ENCODE results near the gene PLSCR2. TPM values are rescaled to one million over a fixed set of nuclear protein-coding genes. Genes with fewer than 3 reads are reported as not detected.
A peak's percentile ranks its signal among the peaks of the same experiment; 100 is the strongest.

The PLSCR2 gene
- total and polyA plus RNA-seq, 4 donors, result 0.25 TPM; not detected in 3

DNA sequence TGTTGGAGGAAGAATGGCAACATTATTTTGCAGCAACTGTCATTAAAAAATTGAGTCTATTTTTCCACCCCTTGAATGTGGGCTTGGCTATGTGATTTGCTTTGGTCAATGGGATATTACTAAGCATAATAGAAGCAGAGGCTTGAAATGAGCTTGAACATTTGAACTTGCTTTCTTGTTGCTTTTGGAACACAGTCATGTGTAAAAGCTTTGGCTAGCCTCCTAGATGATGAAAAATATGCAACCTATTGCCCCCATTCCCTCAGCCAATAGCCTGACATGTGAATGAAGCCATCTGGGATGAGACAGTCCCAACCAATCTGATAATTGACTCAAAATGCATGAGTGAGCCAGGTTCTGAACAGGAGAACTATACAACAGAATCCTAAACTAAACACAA, 78.4 kb downstream of the PLSCR2 start:
- no peak overlapping the region for H3K4me3 ChIP-seq (ENCODE audit: low read depth in 1 of 3, low read length in 3 of 3)
- H3K27me3 ChIP-seq (ENCODE audit: control insufficient read depth in 4 of 4, insufficient read depth in 4 of 4, low read length in 3 of 4), result no peaks in the 10 kb centered on the region
- H3K4me1 ChIP-seq (ENCODE audit: control insufficient read depth in 4 of 4, insufficient read depth in 4 of 4, low read length in 3 of 4), result no peaks in the 10 kb centered on the region
- H3K9me3 ChIP-seq (ENCODE audit: control insufficient read depth in 4 of 4, low read length in 3 of 4), result no peaks in the 10 kb centered on the region
- no peak overlapping the region for H3K27ac ChIP-seq (ENCODE audit: low read depth in 1 of 2, low read length in 2 of 2)
- H3K9ac ChIP-seq (ENCODE audit: low read depth in 1 of 2, low read length in 2 of 2), result no peak overlapping the region
- no peak for DNase-seq (ENCODE audit: low spot score)
- H3K36me3 ChIP-seq (ENCODE audit: control insufficient read depth in 4 of 4, insufficient read depth in 3 of 4, low read depth in 1 of 4, low read length in 3 of 4), result no peaks in the 10 kb centered on the region
- TF ChIP-seq, protein P1, sequence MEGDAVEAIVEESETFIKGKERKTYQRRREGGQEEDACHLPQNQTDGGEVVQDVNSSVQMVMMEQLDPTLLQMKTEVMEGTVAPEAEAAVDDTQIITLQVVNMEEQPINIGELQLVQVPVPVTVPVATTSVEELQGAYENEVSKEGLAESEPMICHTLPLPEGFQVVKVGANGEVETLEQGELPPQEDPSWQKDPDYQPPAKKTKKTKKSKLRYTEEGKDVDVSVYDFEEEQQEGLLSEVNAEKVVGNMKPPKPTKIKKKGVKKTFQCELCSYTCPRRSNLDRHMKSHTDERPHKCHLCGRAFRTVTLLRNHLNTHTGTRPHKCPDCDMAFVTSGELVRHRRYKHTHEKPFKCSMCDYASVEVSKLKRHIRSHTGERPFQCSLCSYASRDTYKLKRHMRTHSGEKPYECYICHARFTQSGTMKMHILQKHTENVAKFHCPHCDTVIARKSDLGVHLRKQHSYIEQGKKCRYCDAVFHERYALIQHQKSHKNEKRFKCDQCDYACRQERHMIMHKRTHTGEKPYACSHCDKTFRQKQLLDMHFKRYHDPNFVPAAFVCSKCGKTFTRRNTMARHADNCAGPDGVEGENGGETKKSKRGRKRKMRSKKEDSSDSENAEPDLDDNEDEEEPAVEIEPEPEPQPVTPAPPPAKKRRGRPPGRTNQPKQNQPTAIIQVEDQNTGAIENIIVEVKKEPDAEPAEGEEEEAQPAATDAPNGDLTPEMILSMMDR (IDR thresholded peaks at IDR 0.05; ENCODE audit: low read depth, low read length, missing input control), result no peak
- TF ChIP-seq NR2F2 (IDR thresholded peaks at IDR 0.05), result peak; percentile 82
- TF ChIP-seq RXRA (IDR thresholded peaks at IDR 0.05), result peak in 1 of 2 donors; percentile 22
- TF ChIP-seq, protein P2, sequence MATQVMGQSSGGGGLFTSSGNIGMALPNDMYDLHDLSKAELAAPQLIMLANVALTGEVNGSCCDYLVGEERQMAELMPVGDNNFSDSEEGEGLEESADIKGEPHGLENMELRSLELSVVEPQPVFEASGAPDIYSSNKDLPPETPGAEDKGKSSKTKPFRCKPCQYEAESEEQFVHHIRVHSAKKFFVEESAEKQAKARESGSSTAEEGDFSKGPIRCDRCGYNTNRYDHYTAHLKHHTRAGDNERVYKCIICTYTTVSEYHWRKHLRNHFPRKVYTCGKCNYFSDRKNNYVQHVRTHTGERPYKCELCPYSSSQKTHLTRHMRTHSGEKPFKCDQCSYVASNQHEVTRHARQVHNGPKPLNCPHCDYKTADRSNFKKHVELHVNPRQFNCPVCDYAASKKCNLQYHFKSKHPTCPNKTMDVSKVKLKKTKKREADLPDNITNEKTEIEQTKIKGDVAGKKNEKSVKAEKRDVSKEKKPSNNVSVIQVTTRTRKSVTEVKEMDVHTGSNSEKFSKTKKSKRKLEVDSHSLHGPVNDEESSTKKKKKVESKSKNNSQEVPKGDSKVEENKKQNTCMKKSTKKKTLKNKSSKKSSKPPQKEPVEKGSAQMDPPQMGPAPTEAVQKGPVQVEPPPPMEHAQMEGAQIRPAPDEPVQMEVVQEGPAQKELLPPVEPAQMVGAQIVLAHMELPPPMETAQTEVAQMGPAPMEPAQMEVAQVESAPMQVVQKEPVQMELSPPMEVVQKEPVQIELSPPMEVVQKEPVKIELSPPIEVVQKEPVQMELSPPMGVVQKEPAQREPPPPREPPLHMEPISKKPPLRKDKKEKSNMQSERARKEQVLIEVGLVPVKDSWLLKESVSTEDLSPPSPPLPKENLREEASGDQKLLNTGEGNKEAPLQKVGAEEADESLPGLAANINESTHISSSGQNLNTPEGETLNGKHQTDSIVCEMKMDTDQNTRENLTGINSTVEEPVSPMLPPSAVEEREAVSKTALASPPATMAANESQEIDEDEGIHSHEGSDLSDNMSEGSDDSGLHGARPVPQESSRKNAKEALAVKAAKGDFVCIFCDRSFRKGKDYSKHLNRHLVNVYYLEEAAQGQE (IDR thresholded peaks at IDR 0.05), result no peak
- peak in 1 of 2 donors; percentile 4 for TF ChIP-seq RAD21 (IDR thresholded peaks at IDR 0.05)

DNA sequence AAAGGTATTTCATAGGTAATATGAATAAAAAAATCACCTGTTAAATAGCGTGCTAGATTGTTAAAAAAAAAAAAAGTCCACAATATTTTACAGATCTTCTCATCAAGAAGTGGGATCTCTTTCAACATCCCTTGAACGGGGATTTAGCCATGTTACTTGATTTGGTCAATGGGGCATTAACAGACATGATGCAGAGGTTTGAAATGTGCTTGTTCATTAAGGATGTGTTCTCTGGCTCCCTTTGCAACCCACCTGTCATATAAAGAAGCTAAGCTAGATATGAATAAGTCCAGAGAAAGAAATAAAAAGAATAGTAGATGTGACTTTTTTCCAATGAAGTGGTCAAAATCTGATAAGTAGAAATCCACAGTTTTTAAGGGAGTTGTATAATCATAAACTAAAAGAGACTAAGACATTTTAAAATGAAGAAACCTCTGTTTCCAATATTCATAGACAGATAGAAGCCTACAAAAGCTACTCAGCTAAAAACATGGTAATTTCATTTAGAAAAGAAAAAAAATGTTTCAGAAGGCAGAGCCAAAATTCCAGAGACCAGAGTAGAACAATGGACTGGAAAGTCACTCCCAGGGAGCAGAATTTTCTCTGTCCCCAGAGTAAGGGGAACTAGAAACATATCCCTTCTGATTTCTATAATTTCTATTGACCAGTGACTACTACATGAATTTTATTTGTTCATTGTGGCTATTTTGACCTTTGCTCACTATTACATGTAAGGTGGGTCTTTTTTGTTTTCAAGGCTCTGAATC, 79.2 kb downstream of the PLSCR2 start:
- Histone ChIP-seq H3K4me1 (ENCODE audit: control insufficient read depth in 4 of 4, insufficient read depth in 4 of 4, low read length in 3 of 4) (no peaks in the 10 kb centered on the region), H3K27me3 (ENCODE audit: control insufficient read depth in 4 of 4, insufficient read depth in 4 of 4, low read length in 3 of 4) (no peaks in the 10 kb centered on the region), H3K9me3 (ENCODE audit: control insufficient read depth in 4 of 4, low read length in 3 of 4) (no peaks in the 10 kb centered on the region), H3K4me3 (ENCODE audit: low read depth in 1 of 3, low read length in 3 of 3) (no peak overlapping the region), H3K36me3 (ENCODE audit: control insufficient read depth in 4 of 4, insufficient read depth in 3 of 4, low read depth in 1 of 4, low read length in 3 of 4) (no peaks in the 10 kb centered on the region), H3K9ac (ENCODE audit: low read depth in 1 of 2, low read length in 2 of 2) (no peak overlapping the region), H3K27ac (ENCODE audit: low read depth in 1 of 2, low read length in 2 of 2) (no peak overlapping the region)
- 80% methylated on average over 2 of the region's 2 CpGs for WGBS
- TF ChIP-seq EGR1 (IDR thresholded peaks at IDR 0.05; ENCODE audit: low read depth in 2 of 2) (no peak), RXRA (IDR thresholded peaks at IDR 0.05) (no peak), SP1 (IDR thresholded peaks at IDR 0.05) (no peak), HNF4A (conservative IDR thresholded peaks at IDR 0.05) (no peak), NR2F2 (IDR thresholded peaks at IDR 0.05) (no peak), RAD21 (IDR thresholded peaks at IDR 0.05) (no peak), FOXA2 (IDR thresholded peaks at IDR 0.05) (no peak), HNF4G (IDR thresholded peaks at IDR 0.05) (no peak), GABPA (IDR thresholded peaks at IDR 0.05 in 1 of 2, conservative IDR thresholded peaks at IDR 0.05 in 1 of 2) (no peak), YY1 (IDR thresholded peaks at IDR 0.05) (no peak)
- TF ChIP-seq, protein P1 (IDR thresholded peaks at IDR 0.05; ENCODE audit: low read depth, low read length, missing input control), result no peak
- TF ChIP-seq, protein P3, sequence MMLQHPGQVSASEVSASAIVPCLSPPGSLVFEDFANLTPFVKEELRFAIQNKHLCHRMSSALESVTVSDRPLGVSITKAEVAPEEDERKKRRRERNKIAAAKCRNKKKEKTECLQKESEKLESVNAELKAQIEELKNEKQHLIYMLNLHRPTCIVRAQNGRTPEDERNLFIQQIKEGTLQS (IDR thresholded peaks at IDR 0.05), result no peak
- TF ChIP-seq, protein P4, sequence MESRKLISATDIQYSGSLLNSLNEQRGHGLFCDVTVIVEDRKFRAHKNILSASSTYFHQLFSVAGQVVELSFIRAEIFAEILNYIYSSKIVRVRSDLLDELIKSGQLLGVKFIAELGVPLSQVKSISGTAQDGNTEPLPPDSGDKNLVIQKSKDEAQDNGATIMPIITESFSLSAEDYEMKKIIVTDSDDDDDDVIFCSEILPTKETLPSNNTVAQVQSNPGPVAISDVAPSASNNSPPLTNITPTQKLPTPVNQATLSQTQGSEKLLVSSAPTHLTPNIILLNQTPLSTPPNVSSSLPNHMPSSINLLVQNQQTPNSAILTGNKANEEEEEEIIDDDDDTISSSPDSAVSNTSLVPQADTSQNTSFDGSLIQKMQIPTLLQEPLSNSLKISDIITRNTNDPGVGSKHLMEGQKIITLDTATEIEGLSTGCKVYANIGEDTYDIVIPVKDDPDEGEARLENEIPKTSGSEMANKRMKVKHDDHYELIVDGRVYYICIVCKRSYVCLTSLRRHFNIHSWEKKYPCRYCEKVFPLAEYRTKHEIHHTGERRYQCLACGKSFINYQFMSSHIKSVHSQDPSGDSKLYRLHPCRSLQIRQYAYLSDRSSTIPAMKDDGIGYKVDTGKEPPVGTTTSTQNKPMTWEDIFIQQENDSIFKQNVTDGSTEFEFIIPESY (IDR thresholded peaks at IDR 0.05), result no peak
- TF ChIP-seq, protein P5, sequence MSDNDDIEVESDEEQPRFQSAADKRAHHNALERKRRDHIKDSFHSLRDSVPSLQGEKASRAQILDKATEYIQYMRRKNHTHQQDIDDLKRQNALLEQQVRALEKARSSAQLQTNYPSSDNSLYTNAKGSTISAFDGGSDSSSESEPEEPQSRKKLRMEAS (IDR thresholded peaks at IDR 0.05), result no peak
- TF ChIP-seq, protein P2 (IDR thresholded peaks at IDR 0.05), result no peak
- DNase-seq (ENCODE audit: low spot score), result no peak

All from liver (tissue), 9 donors.